Measurements from ENCODE around the gene CTR9. TPM values are rescaled to one million over a fixed set of nuclear protein-coding genes. Genes with fewer than 3 reads are reported as not detected.

Gene CTR9
- total and polyA plus RNA-seq, 9 of the 15 experiments (the other 6 are each of a cell fraction or from before 2014, with no cell fraction given) = 25.4 to 79.3 (median 47.3) TPM

DNA sequence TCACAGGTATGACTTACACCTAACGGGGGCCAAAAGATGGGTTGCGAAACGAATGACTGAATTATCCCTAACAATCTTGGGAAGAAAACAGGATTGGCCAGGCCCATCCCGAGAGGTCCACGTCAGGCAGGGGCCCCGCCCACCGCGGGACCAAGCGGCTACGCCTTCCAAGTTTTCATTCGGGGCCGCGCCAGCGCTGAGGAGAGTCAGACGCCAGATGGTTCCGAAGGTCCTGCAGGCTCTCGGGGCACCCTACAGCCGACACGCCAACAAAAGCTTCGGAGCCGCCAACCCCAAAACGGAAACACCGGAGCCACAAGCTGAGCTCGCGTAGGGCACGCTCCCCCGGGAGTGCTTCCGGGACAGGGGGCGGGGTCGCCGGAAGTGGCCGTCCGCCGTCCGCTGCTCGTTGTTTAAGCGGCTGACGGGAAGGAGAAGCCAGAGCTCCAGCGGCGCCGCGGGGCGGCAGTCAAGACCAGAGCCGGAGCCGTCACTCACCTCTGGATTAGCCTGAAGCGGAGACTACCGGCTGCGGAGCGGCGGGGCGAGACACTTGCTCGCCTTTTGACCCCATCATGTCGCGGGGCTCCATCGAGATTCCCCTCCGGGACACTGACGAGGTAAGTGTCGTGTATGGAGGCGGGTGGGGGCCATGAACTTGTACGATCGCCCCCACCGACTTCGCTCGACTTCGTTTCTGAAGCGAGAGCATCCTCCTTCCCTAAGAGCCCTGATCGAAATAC, at the start of gene CTR9 (continued):
- TF ChIP-seq, protein P1, sequence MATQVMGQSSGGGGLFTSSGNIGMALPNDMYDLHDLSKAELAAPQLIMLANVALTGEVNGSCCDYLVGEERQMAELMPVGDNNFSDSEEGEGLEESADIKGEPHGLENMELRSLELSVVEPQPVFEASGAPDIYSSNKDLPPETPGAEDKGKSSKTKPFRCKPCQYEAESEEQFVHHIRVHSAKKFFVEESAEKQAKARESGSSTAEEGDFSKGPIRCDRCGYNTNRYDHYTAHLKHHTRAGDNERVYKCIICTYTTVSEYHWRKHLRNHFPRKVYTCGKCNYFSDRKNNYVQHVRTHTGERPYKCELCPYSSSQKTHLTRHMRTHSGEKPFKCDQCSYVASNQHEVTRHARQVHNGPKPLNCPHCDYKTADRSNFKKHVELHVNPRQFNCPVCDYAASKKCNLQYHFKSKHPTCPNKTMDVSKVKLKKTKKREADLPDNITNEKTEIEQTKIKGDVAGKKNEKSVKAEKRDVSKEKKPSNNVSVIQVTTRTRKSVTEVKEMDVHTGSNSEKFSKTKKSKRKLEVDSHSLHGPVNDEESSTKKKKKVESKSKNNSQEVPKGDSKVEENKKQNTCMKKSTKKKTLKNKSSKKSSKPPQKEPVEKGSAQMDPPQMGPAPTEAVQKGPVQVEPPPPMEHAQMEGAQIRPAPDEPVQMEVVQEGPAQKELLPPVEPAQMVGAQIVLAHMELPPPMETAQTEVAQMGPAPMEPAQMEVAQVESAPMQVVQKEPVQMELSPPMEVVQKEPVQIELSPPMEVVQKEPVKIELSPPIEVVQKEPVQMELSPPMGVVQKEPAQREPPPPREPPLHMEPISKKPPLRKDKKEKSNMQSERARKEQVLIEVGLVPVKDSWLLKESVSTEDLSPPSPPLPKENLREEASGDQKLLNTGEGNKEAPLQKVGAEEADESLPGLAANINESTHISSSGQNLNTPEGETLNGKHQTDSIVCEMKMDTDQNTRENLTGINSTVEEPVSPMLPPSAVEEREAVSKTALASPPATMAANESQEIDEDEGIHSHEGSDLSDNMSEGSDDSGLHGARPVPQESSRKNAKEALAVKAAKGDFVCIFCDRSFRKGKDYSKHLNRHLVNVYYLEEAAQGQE (IDR thresholded peaks at IDR 0.05; ENCODE audit: borderline replicate concordance) = peak; percentile 67
- TF ChIP-seq, protein P1 (CRISPR knock-in tag; IDR thresholded peaks at IDR 0.05; ENCODE audit: low read depth) = no peak; the same call in 1 of the 2 replicates
- TF ChIP-seq POLR2AphosphoS5 (IDR thresholded peaks at IDR 0.05; ENCODE audit: control insufficient read depth, insufficient read depth, low read depth, low read length) = peak; percentile 88
- TF ChIP-seq, protein P2, sequence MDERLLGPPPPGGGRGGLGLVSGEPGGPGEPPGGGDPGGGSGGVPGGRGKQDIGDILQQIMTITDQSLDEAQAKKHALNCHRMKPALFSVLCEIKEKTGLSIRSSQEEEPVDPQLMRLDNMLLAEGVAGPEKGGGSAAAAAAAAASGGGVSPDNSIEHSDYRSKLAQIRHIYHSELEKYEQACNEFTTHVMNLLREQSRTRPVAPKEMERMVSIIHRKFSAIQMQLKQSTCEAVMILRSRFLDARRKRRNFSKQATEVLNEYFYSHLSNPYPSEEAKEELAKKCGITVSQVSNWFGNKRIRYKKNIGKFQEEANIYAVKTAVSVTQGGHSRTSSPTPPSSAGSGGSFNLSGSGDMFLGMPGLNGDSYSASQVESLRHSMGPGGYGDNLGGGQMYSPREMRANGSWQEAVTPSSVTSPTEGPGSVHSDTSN (CRISPR knock-in tag; IDR thresholded peaks at IDR 0.05; ENCODE audit: low read depth) = peak; percentile 47; the same call in 1 of the 2 replicates
- TF ChIP-seq, protein P2 (tag; conservative IDR thresholded peaks at IDR 0.05; ENCODE audit: low read depth) = peak; percentile 75
- TF ChIP-seq NCOR1 (IDR thresholded peaks at IDR 0.05) = peak; percentile 33; the same call in 1 of the 2 replicates
- TF ChIP-seq ZNF77 (CRISPR knock-in tag; IDR thresholded peaks at IDR 0.05) = no peak
- TF ChIP-seq, protein P3, sequence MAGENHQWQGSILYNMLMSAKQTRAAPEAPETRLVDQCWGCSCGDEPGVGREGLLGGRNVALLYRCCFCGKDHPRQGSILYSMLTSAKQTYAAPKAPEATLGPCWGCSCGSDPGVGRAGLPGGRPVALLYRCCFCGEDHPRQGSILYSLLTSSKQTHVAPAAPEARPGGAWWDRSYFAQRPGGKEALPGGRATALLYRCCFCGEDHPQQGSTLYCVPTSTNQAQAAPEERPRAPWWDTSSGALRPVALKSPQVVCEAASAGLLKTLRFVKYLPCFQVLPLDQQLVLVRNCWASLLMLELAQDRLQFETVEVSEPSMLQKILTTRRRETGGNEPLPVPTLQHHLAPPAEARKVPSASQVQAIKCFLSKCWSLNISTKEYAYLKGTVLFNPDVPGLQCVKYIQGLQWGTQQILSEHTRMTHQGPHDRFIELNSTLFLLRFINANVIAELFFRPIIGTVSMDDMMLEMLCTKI (IDR thresholded peaks at IDR 0.05; ENCODE audit: partially characterized antibody) = no peak
- no peak for TF ChIP-seq ZNF408 (CRISPR knock-in tag; IDR thresholded peaks at IDR 0.05; ENCODE audit: low read depth)
- TF ChIP-seq, protein P4, sequence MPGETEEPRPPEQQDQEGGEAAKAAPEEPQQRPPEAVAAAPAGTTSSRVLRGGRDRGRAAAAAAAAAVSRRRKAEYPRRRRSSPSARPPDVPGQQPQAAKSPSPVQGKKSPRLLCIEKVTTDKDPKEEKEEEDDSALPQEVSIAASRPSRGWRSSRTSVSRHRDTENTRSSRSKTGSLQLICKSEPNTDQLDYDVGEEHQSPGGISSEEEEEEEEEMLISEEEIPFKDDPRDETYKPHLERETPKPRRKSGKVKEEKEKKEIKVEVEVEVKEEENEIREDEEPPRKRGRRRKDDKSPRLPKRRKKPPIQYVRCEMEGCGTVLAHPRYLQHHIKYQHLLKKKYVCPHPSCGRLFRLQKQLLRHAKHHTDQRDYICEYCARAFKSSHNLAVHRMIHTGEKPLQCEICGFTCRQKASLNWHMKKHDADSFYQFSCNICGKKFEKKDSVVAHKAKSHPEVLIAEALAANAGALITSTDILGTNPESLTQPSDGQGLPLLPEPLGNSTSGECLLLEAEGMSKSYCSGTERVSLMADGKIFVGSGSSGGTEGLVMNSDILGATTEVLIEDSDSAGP (CRISPR knock-in tag; IDR thresholded peaks at IDR 0.05) = no peak
- TF ChIP-seq GTF2E2 (tag; IDR thresholded peaks at IDR 0.05) = no peak; the same call in 1 of the 2 replicates
- TF ChIP-seq JUNB (CRISPR knock-in tag; conservative IDR thresholded peaks at IDR 0.05) = no peak
